GM23338 (cell line): ENCODE measurements around the gene LRRC57. TPM values are rescaled to one million over a fixed set of nuclear protein-coding genes. Genes with fewer than 3 reads are reported as not detected.

Experiments used
- ATAC-seq: fragments of 200-7000 bp; cut with Tn5 transposase; 3 replicates; pipeline ENCODE4 v1.9.1; 2020
- DNase-seq: peaks from one replicate; pipeline ENCODE4 v3.0.0-alpha.2; 2015; ENCODE audit warnings: low spot score
- H2AFZ ChIP-seq: fragments of 200-600 bp; sonication (generic); 2 replicates; pipeline ENCODE4 v1.8.0; 2016; ENCODE audit warnings: antibody characterized with exemption, mild to moderate bottlenecking, moderate library complexity
- H3F3A ChIP-seq: fragments of 200-600 bp; sonication (generic); replicated peaks from 2 replicates; pipeline ENCODE4 v1.8.0; 2017; ENCODE audit warnings: antibody characterized with exemption, mixed run types, low read depth
- H3K27ac ChIP-seq: fragments of 200-600 bp; sonication (generic); 2 replicates; pipeline ENCODE4 v1.6.1; 2016; ENCODE audit warnings: low read depth
- H3K27me3 ChIP-seq: fragments of 200-600 bp; sonication (generic); 2 replicates; pipeline ENCODE4 v1.8.0; 2016; ENCODE audit warnings: mild to moderate bottlenecking, mixed run types, moderate library complexity; ENCODE audit not compliant: insufficient read depth
- H3K36me3 ChIP-seq: fragments of 200-600 bp; sonication (generic); 2 replicates; pipeline ENCODE4 v1.8.0; 2016; ENCODE audit warnings: mild to moderate bottlenecking; ENCODE audit not compliant: insufficient read depth
- H3K4me1 ChIP-seq: fragments of 200-600 bp; sonication (generic); 2 replicates; pipeline ENCODE4 v1.8.0; 2016; ENCODE audit warnings: mild to moderate bottlenecking, moderate library complexity; ENCODE audit not compliant: insufficient read depth
- H3K4me2 ChIP-seq: fragments of 200-600 bp; sonication (generic); 2 replicates; pipeline ENCODE4 v1.7.1; 2017; ENCODE audit warnings: mixed run types
- H3K4me3 ChIP-seq: fragments of 200-600 bp; sonication (generic); 2 replicates; pipeline ENCODE4 v1.6.1; 2016; ENCODE audit warnings: mixed run types
- H3K79me2 ChIP-seq: fragments of 200-600 bp; sonication (generic); replicated peaks from 2 replicates; pipeline ENCODE4 v1.8.0; 2017; ENCODE audit warnings: mild to moderate bottlenecking; ENCODE audit not compliant: insufficient read depth
- H3K9me2 ChIP-seq: fragments of 200-600 bp; sonication (generic); 2 replicates; pipeline ENCODE4 v1.8.0; 2017; ENCODE audit not compliant: insufficient read depth
- H4K20me1 ChIP-seq: fragments of 200-600 bp; sonication (generic); replicated peaks from 2 replicates; pipeline ENCODE4 v1.8.0; 2017; ENCODE audit warnings: mild to moderate bottlenecking; ENCODE audit not compliant: insufficient read depth
- H3K27ac Mint-ChIP-seq: 2 replicates; pipeline ENCODE4 v1.8.0; 2020; ENCODE audit warnings: inconsistent platforms, mild to moderate bottlenecking, moderate library complexity, mixed read lengths
- H3K27me3 Mint-ChIP-seq: 3 replicates; pipeline ENCODE4 v1.8.0; 2022; ENCODE audit warnings: low read depth, mild to moderate bottlenecking, moderate library complexity, mixed read lengths, inconsistent platforms; ENCODE audit not compliant: insufficient read depth, poor library complexity
- H3K36me3 Mint-ChIP-seq: 3 replicates; pipeline ENCODE4 v1.8.0; 2021; ENCODE audit warnings: low read depth, mild to moderate bottlenecking, inconsistent platforms, moderate library complexity, mixed read lengths
- H3K4me1 Mint-ChIP-seq: 3 replicates; pipeline ENCODE4 v1.8.0; 2020; ENCODE audit warnings: mild to moderate bottlenecking, inconsistent platforms, mixed read lengths
- H3K4me3 Mint-ChIP-seq: 3 replicates; pipeline ENCODE4 v1.8.0; 2021; ENCODE audit warnings: moderate library complexity, mild to moderate bottlenecking, inconsistent platforms, mixed read lengths
- H3K9me3 Mint-ChIP-seq: 3 replicates; pipeline ENCODE4 v1.8.0; 2020; ENCODE audit warnings: moderate library complexity, mild to moderate bottlenecking, inconsistent platforms, mixed read lengths
- EZH2 ChIP-seq: fragments of 200-600 bp; sonication (generic); IDR thresholded peaks from one replicate; pipeline ENCODE4 v1.8.0; 2017; ENCODE audit warnings: antibody characterized with exemption, mild to moderate bottlenecking, low read depth; ENCODE audit not compliant: unreplicated experiment
- EZH2phosphoT487 ChIP-seq: fragments of 200-600 bp; sonication (generic); IDR thresholded peaks from one replicate; pipeline ENCODE4 v1.8.1; 2018; ENCODE audit warnings: antibody characterized with exemption; ENCODE audit not compliant: unreplicated experiment
- JUNB ChIP-seq: IDR thresholded peaks from one replicate; pipeline ENCODE4 v1.6.1; 2016; ENCODE audit warnings: antibody characterized with exemption; ENCODE audit not compliant: unreplicated experiment
- NANOG ChIP-seq: IDR thresholded peaks from 2 replicates; pipeline ENCODE4 v1.6.1; 2016; ENCODE audit warnings: antibody characterized with exemption, borderline replicate concordance
- POLR2AphosphoS5 ChIP-seq: IDR thresholded peaks from 2 replicates; pipeline ENCODE4 v1.6.1; 2016; ENCODE audit warnings: antibody characterized with exemption, low read depth
- REST ChIP-seq: IDR thresholded peaks from one replicate; pipeline ENCODE4 v1.6.1; 2018; ENCODE audit warnings: antibody characterized with exemption; ENCODE audit not compliant: unreplicated experiment
- STAT1 ChIP-seq: IDR thresholded peaks from one replicate; pipeline ENCODE4 v1.6.1; 2016; ENCODE audit warnings: antibody characterized with exemption; ENCODE audit not compliant: unreplicated experiment
- ZNF114 ChIP-seq: fragments of 250-450 bp; sonication (Bioruptor Pico); IDR thresholded peaks from 2 replicates; pipeline ENCODE4 v1.5.0; 2020; ENCODE audit warnings: mild to moderate bottlenecking, moderate library complexity
- ZNF331 ChIP-seq: fragments of 250-450 bp; sonication (Bioruptor Pico); IDR thresholded peaks from 2 replicates; pipeline ENCODE4 v1.5.0; 2020; ENCODE audit warnings: low read depth, mild to moderate bottlenecking, moderate library complexity
- ZNF462 ChIP-seq: fragments of 250-450 bp; sonication (Bioruptor Pico); IDR thresholded peaks from 2 replicates; pipeline ENCODE4 v1.5.0; 2020; ENCODE audit warnings: mild to moderate bottlenecking, moderate library complexity
- polyA plus RNA-seq: library from polyadenylated mRNA; unstranded; fragments of >200 nt; fragmentation: Nextera tagmentation; extraction: Ambion mirVana; gene quantifications from 2 replicates; pipeline ENCODE4 v1.2.1, GENCODE V29; 2016
- total RNA-seq: library from RNA; depleted of rRNA; stranded (reverse); fragments of >200 nt; shearing (Covaris generic); gene quantifications from 2 replicates; pipeline ENCODE4 v1.2.3, GENCODE V29; 2014
- TF ChIP-seq, protein P1 (sequence below): IDR thresholded peaks from 2 replicates; pipeline ENCODE4 v1.6.1; 2016; ENCODE audit warnings: antibody characterized with exemption

LRRC57 gene
- total and polyA plus RNA-seq, 2 experiments from 2014 or later = 5.4 to 9.0 TPM

GRCh38 chr15:42528970-42529369 is 19.6 kb downstream of the LRRC57 start (continued):
- TF ChIP-seq REST (no peak), EZH2 (no peak), STAT1 (no peak), POLR2AphosphoS5 (no peak), ZNF114 (CRISPR knock-in tag) (no peak), EZH2phosphoT487 (no peak)
- TF ChIP-seq, protein P1, sequence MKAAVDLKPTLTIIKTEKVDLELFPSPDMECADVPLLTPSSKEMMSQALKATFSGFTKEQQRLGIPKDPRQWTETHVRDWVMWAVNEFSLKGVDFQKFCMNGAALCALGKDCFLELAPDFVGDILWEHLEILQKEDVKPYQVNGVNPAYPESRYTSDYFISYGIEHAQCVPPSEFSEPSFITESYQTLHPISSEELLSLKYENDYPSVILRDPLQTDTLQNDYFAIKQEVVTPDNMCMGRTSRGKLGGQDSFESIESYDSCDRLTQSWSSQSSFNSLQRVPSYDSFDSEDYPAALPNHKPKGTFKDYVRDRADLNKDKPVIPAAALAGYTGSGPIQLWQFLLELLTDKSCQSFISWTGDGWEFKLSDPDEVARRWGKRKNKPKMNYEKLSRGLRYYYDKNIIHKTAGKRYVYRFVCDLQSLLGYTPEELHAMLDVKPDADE = no peak

DNA sequence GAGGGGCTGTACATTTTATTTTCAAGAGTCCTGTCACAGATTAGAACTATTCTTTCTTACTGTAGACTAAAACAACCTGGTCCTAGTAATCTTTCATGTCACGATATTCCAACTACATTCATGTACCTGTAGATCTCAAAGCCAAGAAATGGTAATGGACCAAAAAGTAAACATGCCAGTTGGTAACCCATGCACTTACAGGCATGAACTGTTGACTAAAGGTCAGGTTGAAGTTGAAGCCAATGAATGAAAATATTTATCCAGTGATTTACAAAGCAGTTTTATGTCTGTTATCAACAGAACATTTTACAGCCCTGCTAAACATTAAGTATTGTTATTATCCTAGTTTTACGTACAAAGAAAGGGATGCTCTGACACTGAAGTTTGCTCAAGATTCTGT is 25.3 kb downstream of the LRRC57 start:
- H3K4me3 ChIP-seq = no peak overlapping the region
- Mint-ChIP-seq H3K36me3 (peaks cover 25% of the 10 kb centered on the region), H3K27ac (no peak overlapping the region), H3K27me3 (no peaks in the 10 kb centered on the region), H3K9me3 (no peaks in the 10 kb centered on the region), H3K4me3 (no peak overlapping the region), H3K4me1 (no peaks in the 10 kb centered on the region)
- H3F3A ChIP-seq = no peaks in the 10 kb centered on the region
- H3K36me3 ChIP-seq = peaks cover 13% of the 10 kb centered on the region
- H3K4me2 ChIP-seq = no peak overlapping the region
- DNase-seq = no peak
- no peaks in the 10 kb centered on the region for H3K4me1 ChIP-seq
- H2AFZ ChIP-seq = no peak overlapping the region
- no peak for ATAC-seq
- no peaks in the 10 kb centered on the region for H3K27me3 ChIP-seq
- 0 out of 2 replicates have a peak, but pooled peaks cover 5% of the 10 kb centered on the region for H3K9me2 ChIP-seq
- no peaks in the 10 kb centered on the region for H4K20me1 ChIP-seq
- no peaks in the 10 kb centered on the region for H3K79me2 ChIP-seq
- H3K27ac ChIP-seq = no peak overlapping the region
- TF ChIP-seq ZNF331 (CRISPR knock-in tag) (no peak), ZNF462 (CRISPR knock-in tag) (no peak), STAT1 (no peak), JUNB (no peak), EZH2 (no peak), REST (no peak), EZH2phosphoT487 (no peak), NANOG (no peak)
